ENCODE data around the gene C10orf105. TPM values are rescaled to one million over a fixed set of nuclear protein-coding genes. Genes with fewer than 3 reads are reported as not detected.

C10orf105 gene, protein sequence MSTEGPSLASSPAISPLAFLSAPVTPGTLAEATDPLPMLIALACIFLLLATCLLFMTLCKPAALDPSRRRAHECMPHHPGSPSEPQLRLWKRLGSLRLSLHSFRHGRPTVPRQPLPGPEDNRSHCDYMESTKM
- 0.15 TPM in 1 of 2 replicates, not detected in the other for total RNA-seq

DNA sequence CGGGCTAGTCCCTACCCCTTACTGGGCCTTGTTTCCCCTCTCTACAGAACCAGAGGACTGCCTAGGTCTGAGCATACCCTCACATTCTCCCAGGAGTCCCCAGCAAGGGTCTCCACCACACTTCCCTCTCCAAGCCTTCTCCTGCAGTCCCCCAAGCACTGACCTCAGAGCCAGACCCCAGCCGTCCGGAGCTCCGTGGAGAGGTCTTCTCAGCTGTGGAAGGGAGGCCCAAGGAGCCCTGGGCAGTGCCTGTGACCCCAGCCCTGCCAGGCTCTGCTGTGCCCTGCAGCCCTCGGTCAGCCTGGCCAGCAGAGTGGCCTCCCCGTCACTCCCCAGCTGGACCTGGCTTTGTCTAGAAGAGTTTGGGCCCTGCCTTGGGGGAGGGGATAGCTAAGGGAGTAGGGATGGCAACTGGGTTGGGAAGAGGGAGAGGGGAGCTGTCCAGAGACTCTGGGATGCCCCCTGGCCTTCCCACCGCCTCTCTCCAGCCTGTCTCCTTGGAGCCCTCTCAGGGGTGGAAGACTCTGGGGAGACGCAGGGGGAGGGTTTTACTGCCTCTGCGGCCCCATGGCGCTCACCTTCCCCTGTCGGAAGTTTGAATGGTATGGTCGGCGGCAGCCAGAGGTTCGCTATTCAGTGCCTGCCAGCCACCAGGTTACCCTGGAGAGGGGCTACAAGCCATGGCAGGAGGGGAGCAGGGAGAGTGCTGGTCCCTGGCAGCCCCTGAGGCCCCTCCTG, at the start of gene C10orf105:
C10orf105 (minus strand) TSS at position 315 of the 738 bp plus-strand sequence. CDS start 3,441 bp downstream, outside the sequence.

Other genes with a start within 250 kb of the C10orf105 start
- 5.0 and 6.5 TPM in 2 replicates for gene VSIR, start 53.7 kb upstream of the C10orf105 start, total RNA-seq
- 440 and 475 TPM in 2 replicates for gene PSAP, start 131.5 kb upstream of the C10orf105 start, total RNA-seq
- gene CHST3, start 244.6 kb upstream of the C10orf105 start, total RNA-seq, result 8.4 and 11.9 TPM in 2 replicates

All from epithelial cell of umbilical artery (primary cell).